K562 (cell line): Measurements from ENCODE around the gene TRIM27. TPM values are rescaled to one million over a fixed set of nuclear protein-coding genes. Genes with fewer than 3 reads are reported as not detected.

Experiments used
- AFF4 ChIP-seq: sonication (generic); formaldehyde crosslinking; IDR thresholded peaks from 2 replicates; pipeline ENCODE4 v1.8.0; 2023; ENCODE audit warnings: mild to moderate bottlenecking, missing genetic modification reagents
- BRF1 ChIP-seq: IDR thresholded peaks from 3 replicates; pipeline ENCODE4 v1.6.1; 2011; ENCODE audit warnings: borderline replicate concordance, mild to moderate bottlenecking; ENCODE audit not compliant: insufficient read length; ENCODE audit errors: extremely low read depth
- CC2D1A ChIP-seq: fragments of 450-650 bp; IDR thresholded peaks from 2 replicates; pipeline ENCODE4 v1.6.1; 2017; ENCODE audit warnings: mild to moderate bottlenecking
- CHD2 ChIP-seq: IDR thresholded peaks from 2 replicates; pipeline ENCODE4 v1.6.1; 2011; ENCODE audit warnings: low read depth, low read length
- CREB3L1 ChIP-seq: fragments of 450-650 bp; IDR thresholded peaks from 2 replicates; pipeline ENCODE4 v1.6.1; 2014; ENCODE audit warnings: low read depth, mild to moderate bottlenecking, moderate library complexity, borderline replicate concordance
- E4F1 ChIP-seq: fragments of 250-450 bp; sonication (Bioruptor Pico); IDR thresholded peaks from 2 replicates; pipeline ENCODE4 v1.5.0; 2021; ENCODE audit warnings: mild to moderate bottlenecking, borderline replicate concordance
- EGR1 ChIP-seq: fragments of 450-650 bp; conservative IDR thresholded peaks from 2 replicates; pipeline ENCODE4 v1.6.1; 2017; ENCODE audit warnings: mild to moderate bottlenecking
- NFATC3 ChIP-seq: fragments of 450-650 bp; IDR thresholded peaks from 2 replicates; pipeline ENCODE4 v1.6.1; 2017; ENCODE audit warnings: mild to moderate bottlenecking
- PPARD ChIP-seq: fragments of 250-450 bp; sonication (Bioruptor Pico); IDR thresholded peaks from 2 replicates; pipeline ENCODE4 v1.8.0; 2022; ENCODE audit warnings: inconsistent platforms, mild to moderate bottlenecking, moderate library complexity
- RREB1 ChIP-seq: fragments of 250-450 bp; sonication (Bioruptor Pico); IDR thresholded peaks from 2 replicates; pipeline ENCODE4 v1.4.0; 2020
- SMARCB1 ChIP-seq: IDR thresholded peaks from 2 replicates; pipeline ENCODE4 v1.6.1; 2011; ENCODE audit warnings: improper control_type of control experiment, low read depth; ENCODE audit not compliant: insufficient read length
- U2AF1 ChIP-seq: fragments of 200-400 bp; formaldehyde crosslinking; optimal IDR thresholded peaks from 2 replicates; pipeline ENCODE3; 2017; ENCODE audit warnings: mild to moderate bottlenecking, low read depth, low read length, moderate library complexity
- ZNF124 ChIP-seq: sonication (generic); formaldehyde crosslinking; IDR thresholded peaks from 2 replicates; pipeline ENCODE4 v1.8.1; 2022; ENCODE audit warnings: missing genetic modification reagents
- polyA plus RNA-seq, 8 experiments: library from polyadenylated mRNA; depleted of rRNA in 4 of 8; stranded (reverse) in 5 of 8; unstranded in 3 of 8; fragments of >200 nt; fragmentation: Nextera tagmentation in 2 of 8; fragmentation: Illumina TruSeq in 1 of 8; extraction: Ambion mirVana in 2 of 8; extraction: Trizol in 1 of 8; gene quantifications; 2 replicates each; pipeline versions ENCODE4 v1.2.1 to v1.2.3, GENCODE V29; 2011 to 2014; ENCODE audit warnings: inconsistent platforms in 1 of 8, missing spikeins in 1 of 8
- total RNA-seq, 7 experiments: library from RNA; depleted of rRNA in 6 of 7; stranded (reverse); fragments of >200 nt in 6 of 7; fragmentation: Illumina TruSeq in 2 of 7; extraction: Trizol in 2 of 7; gene quantifications; 2 replicates each; pipeline versions ENCODE4 v1.2.1 to v1.2.3, GENCODE V29; 2011 to 2021; ENCODE audit warnings: low replicate concordance in 1 of 7

The TRIM27 gene
- total and polyA plus RNA-seq, 9 of the 15 experiments (the other 6 are each of a cell fraction or from before 2014, with no cell fraction given): 37.7 to 235 (median 122) TPM

GRCh38 chr6:28880894-28881780, 42.6 kb downstream of the TRIM27 start (continued):
- TF ChIP-seq RREB1 (CRISPR knock-in tag) (no peak), ZNF124 (CRISPR knock-in tag) (no peak), BRF1 (peak; percentile 59), SMARCB1 (no peak), PPARD (no peak), CHD2 (peak; percentile 68), CC2D1A (no peak; the same call in 1 of the 2 replicates), U2AF1 (no peak), CREB3L1 (peak; percentile 76), AFF4 (CRISPR knock-in tag) (0 out of 2 replicates have a peak, but pooled peaks have one; percentile 19), EGR1 (no peak), NFATC3 (peak; percentile 69; the same call in 1 of the 2 replicates), E4F1 (CRISPR knock-in tag) (no peak)
